Caki2 (cell line): Measurements from ENCODE around the gene CCL8. TPM values are rescaled to one million over a fixed set of nuclear protein-coding genes. Genes with fewer than 3 reads are reported as not detected.

Experiments
- DNase-seq: peaks from one replicate; pipeline ENCODE4 v3.0.0-alpha.2; 2015; ENCODE audit warnings: low read depth
- in situ Hi-C: cut with HindIII; loops from 2 replicates; pipeline ENCODE4 v1.10.0; 2016; ENCODE audit warnings: low sequenced_read_pairs, low pct_unique_long_range_greater_than_20kb, mixed read lengths
- total RNA-seq: library from RNA; depleted of rRNA; stranded (reverse); fragments of >200 nt; shearing (Covaris generic); gene quantifications from 2 replicates; pipeline ENCODE4 v1.2.3, GENCODE V29; 2014; ENCODE audit warnings: low replicate concordance; rRNA removed

Gene CCL8
- total RNA-seq, 1 experiment from 2014 or later: not detected

DNA sequence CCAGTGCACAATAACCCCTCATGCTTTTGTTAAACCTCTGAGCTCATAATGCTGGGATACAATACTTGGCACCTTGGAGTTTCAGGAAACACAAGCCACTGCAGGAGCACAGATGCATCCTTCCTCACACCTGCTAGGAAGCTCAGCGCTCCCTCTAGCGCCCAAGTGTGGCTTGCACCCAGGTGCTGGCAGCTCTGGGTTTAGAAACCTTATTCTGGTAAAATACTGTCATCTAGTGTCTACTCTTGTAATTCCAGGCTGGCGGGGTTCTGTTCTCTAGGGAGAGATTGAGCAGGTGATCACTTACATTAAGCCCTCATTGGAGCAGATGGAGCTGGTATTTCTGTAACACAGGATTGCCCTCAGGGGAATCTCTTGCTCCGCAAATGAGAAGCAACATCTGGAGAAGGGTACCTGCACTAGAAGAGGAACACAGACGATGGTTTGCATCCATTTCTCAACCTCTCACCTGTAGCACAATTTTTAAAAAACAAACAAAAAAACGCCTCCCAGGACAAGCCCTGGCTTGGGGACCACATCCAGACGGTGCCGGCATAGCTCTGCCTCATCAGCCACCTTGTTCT is 42.3 kb downstream of the CCL8 start:
- DNase-seq: peak; percentile 82
- in situ Hi-C loops: no loop called here

DNA sequence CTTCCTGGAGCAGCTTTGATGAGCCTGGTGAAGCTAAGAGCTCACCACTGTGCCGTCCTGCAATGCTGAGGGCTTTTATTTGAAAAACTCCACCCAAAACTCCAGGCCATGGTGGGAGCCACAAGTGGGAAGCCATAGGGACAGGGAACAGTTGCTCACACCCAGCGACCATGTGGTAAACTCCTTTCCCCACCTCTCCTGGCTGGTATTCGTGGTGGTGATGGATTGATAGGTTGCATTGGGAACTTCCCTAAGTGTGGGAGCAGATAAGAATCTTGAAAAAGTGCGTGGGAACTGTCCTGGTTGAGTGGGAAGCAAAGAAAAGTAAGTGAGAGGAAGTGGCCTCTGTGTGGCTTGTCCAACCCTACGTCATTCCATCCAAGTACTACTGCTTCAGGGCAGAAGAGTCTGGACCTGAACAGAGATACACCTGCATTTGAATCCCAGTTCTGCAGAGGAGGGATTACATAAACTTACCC is 44.0 kb downstream of the CCL8 start, which contains the start of gene CCL1:
Gene CCL1 (minus strand): TSS at position 51 of the 479 bp plus-strand sequence. CDS start 72 bp downstream, outside the sequence.
- in situ Hi-C loops: no loop called here

DNA sequence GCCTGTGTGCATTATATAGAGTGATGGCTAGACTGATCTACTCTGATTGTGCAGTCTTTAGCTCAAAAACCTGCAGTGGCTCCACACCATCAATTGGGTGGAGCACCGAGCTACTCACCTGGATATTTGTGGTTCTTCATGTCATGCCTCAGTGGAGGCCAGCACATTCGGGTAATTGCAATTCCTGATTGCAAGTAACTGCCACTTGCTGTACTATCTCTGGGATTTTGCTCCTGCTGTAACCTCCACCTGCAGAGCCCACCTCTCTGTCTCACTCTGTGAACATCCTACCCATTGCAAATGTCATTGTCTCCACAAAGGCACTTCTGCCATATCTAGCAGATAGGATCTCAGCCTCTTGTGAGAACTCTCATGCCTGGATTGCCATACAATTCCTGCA is 45.5 kb downstream of the CCL8 start:
- no peak for DNase-seq
- in situ Hi-C loops: no loop called here

More for the DNA sequence above, 44.0 kb downstream of the CCL8 start, which contains the start of gene CCL1:
- DNase-seq: no peak

DNA sequence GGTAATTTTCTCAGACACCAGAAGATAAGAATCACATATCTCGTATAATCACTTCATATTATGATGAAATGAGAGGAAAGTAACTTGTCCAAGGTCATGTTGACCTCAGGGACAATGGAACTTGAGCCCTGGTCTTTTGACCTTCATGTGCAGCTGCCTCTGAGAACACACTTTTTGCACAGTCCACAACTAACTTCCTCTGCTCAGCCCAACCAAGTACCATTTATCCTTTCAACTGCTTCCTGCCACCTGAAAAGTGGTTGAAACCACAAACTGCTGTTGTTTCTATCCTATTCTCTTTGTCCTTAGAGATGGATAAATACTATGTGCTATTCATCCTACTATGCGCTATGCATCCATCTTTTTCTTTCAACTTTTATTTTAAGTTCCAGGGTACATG is 46.1 kb downstream of the CCL8 start:
- in situ Hi-C loops: no loop called here
- no peak for DNase-seq

DNA sequence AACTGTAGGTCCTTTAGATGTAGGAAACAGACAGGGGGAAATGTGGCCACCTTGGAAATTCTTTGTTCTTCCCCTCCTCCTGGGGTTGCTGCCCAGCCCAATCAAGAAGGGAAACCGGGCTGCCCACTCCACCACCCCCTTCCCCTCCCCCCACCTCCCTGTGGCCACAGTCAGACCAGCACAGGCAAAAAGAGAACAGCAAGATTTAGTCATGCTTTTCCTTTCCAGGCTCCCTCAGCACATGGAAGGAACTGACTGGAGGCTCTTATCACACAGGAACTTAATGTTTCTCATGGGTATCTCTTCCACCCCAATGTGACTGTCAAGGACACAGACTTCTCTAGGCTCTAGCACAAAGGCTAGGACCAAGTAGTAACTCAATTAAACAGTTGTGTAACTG is 46.8 kb downstream of the CCL8 start:
- in situ Hi-C loops: no loop called here
- DNase-seq: no peak

DNA sequence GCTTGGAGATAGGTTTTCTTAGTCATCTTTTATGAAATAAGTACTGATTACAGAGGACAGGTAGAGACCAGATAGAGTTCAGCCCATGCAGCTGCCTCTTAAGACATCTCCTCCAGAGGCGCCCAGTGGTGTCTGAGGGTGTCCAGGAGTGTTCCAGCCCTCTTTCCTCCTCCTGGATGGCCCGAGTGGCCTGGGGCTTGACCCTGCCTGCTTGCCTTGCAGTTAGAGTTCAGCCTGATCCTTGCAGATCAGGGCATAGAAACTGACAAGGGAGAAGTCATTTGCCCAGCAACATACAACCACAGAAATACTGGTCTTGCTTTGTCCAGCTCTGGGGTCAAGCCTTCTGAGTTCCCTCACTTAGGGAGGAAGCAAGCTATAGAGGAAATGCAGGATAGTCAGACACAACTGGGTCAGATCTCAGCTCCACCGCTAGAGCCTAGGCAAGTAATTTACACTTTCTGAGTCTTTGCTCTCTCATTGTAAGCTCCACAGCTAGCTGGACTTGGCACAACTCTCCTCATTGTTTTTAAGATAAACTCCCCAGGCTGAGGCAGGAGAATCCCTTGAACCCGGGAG is 47.4 kb downstream of the CCL8 start:
- in situ Hi-C loops: no loop called here
- DNase-seq: no peak

DNA sequence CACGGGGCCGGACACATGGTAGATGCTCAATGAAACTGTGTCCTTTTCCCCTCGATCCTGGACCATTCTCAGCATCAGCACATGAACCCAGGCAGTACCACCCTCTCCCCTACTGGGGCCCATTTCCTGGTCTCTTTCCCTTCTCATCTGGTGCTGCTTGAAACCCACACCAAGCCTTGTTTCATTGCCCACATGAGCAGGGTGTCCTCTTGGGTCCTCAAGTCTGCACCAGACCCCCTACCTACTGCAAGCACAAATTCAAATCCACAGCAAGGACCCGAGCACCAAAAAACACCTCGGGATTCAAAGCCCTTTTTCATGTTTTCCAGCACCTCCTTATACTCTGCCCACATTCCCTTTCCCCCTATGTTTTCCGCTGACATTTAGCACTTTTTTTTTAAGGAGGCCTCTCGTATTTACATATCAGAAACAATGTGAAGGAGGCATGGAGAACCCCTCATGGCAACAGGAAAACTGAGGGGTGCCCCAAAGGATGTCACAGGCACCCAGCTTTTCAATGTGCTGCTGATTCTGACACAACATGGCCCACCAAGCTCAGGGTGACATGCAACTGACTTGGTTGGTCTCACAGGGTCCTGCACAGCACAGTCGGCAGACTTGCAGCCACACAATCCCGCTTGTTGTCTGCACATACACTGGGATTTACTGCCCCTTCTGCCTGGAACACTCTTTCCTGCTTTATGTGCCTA is 48.4 kb downstream of the CCL8 start:
- in situ Hi-C loops: no loop called here
- no peak for DNase-seq

DNA sequence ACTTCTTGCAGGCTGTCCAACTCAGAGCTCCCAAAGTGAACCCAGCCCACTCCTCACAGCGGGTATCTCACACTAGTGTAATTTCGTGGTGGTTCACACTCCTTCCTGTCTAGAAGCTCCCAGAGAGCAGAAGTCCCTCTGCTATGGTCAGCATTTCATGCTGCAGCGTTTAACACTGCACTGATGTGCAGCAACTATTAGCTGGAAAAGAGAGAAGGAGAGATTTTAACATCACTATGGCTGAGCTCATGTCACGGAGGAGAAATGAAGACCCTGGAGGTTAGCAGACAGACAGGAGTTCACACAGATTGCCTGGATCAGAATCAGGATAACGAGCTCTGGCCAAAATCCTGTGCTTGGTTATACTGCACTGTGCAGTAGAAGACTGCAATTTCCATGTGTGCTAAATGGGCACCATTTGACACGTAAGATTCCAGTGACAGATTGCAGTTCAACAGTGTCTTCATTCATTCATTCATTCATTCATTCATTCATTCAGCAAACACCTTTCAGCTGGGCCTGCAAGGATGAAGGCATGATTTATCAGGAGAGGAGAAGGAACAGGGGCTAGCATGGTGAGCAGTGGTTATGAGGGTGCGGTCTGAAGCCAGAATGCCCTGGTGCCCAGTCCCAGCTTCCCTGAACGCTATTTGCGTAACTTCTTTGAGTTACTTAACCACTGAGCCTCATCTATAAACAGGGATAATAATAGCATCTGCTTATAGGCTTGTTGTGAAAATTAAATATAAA is 49.1 kb downstream of the CCL8 start:
- in situ Hi-C loops: no loop called here
- DNase-seq: no peak

DNA sequence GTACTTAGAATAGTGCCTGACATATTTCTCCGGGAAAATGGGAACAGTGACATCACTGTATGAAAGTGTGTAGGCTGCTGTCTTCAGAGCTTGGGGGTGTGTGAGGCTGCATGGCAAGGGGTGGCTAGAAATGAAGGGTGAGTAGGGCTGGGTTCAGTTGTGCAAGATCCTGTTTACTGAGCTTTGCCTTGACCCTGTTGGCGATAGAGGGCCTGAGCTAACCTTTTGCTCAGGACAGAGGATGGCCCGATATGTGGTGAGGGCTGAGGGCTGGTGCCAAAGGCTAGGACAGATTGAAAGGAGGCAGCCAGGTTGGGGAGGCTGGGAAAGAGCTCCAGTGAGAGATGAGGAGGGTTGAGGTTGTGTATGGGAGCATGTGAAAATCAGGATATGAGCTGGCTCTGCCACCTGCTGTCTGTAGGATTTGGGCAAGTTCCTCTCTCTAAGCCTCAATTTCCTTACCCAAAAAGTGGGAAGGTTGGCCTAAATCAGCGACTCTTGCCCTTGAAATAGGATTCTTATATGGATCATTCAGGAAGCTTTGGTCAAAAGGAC is 49.8 kb downstream of the CCL8 start:
- in situ Hi-C loops: no loop called here
- DNase-seq: no peak

DNA sequence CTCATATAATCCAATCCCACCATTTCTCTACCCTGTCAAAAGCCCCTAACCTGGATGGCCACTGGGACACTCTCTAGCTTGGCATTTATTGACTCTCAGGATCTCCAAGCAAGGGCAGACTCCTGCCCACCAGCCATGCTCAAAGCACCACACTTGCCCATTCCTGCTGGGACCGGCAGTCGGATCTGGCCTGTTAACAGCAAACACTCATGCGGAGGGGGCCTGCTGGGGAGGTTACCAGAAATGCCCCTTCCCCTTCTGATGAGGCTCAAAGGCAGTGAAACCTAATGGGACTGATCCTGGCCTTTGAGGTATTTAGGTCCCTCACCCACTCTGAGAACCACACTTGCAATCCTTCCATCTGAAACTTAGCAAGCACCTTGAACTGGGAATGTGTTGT is 50.3 kb downstream of the CCL8 start:
- in situ Hi-C loops: no loop called here
- DNase-seq: no peak

DNA sequence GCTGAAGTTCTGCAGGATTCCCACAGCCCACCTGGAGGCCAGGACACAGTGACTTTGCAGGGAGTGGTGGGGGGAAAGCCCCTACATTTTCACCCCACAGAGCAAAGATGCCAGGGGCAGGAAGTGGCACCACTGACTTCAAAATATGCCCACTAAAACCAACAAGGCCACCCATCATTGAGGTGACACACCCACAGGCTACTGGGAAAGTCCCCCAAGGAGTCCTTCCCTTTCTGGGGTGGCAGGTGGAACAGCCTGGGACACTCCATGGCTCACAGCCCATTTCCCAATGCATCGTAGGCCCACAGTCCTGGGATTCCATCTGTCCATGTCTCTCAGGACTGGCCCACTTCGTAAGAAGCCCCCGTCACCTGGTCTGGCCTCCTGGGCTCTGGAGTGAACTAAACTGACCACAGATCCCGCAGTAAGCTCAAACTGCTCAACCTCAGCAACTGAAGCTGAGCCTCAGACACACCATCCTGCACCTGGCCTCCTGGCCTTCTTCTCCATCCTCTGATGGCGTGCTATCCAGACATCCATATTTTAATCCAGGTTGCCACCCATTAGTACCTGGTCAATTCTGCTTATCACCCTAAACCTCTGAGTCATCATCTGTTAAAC is 51.3 kb downstream of the CCL8 start:
- DNase-seq: no peak
- in situ Hi-C loops: no loop called here

DNA sequence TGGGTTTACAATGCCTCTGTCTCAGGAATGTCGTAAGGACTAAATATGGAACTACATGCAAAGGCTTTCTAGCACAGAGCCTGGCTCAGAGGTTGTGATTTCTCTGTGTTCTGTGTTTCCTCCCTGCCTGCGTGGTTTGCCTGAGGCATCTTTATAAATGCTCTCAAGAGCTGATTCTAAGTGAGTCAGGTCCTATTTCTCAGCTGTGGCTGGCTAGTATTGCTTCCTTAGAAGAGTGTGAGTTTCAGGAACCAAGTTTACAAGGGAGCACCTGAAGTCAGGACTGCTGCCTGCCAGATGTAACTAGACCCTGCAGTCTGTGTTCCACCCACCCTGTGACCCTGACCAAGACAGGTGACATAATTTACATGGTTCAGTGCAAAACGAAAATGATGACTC is 51.8 kb downstream of the CCL8 start:
- in situ Hi-C loops: no loop called here
- no peak for DNase-seq

Other genes with a start within 250 kb of the CCL8 start
- 9.8 and 18.1 TPM in 2 replicates for gene CCL2, start 64.2 kb upstream of the CCL8 start, total RNA-seq
- gene CCL7, start 49.2 kb upstream of the CCL8 start, total RNA-seq: not detected in 2 replicates
- not detected in 2 replicates for gene CCL11, start 33.7 kb upstream of the CCL8 start, total RNA-seq
- not detected in 2 replicates for gene CCL13, start 37.0 kb downstream of the CCL8 start, total RNA-seq
- gene CCL1, start 43.8 kb downstream of the CCL8 start, total RNA-seq: not detected in 2 replicates